SK-N-SH treated with all-trans-retinoic acid at 6 μM for 48 hours (cell line): ENCODE data around the gene VWA5A.

Source experiments
- ATAC-seq: fragments of 200-7000 bp; cut with Tn5 transposase; 3 replicates; pipeline ENCODE4 v1.9.1; 2020; ENCODE audit warnings: mild to moderate bottlenecking, moderate library complexity
- ARNTL ChIP-seq: fragments of 450-650 bp; formaldehyde crosslinking; IDR thresholded peaks from 2 replicates; pipeline ENCODE4 v1.5.0; 2020; ENCODE audit warnings: low read depth, mild to moderate bottlenecking, moderate library complexity, borderline replicate concordance
- BACH2 ChIP-seq: fragments of 250-450 bp; sonication (Bioruptor Pico); IDR thresholded peaks from 2 replicates; pipeline ENCODE4 v1.9.0; 2021; ENCODE audit warnings: mild to moderate bottlenecking, borderline replicate concordance
- CREB5 ChIP-seq: fragments of 250-450 bp; sonication (Bioruptor Pico); IDR thresholded peaks from 2 replicates; pipeline ENCODE4 v1.5.1; 2020; ENCODE audit warnings: low read depth, mild to moderate bottlenecking, moderate library complexity
- CSDC2 ChIP-seq: fragments of 250-450 bp; sonication (Bioruptor Pico); IDR thresholded peaks from 2 replicates; pipeline ENCODE4 v1.5.0; 2020; ENCODE audit warnings: mild to moderate bottlenecking, moderate library complexity
- ESRRG ChIP-seq: fragments of 250-450 bp; sonication (Bioruptor Pico); IDR thresholded peaks from 2 replicates; pipeline ENCODE4 v1.6.1; 2021; ENCODE audit warnings: mild to moderate bottlenecking
- GLIS3 ChIP-seq: fragments of 250-450 bp; sonication (Bioruptor Pico); IDR thresholded peaks from 2 replicates; pipeline ENCODE4 v1.5.0; 2020; ENCODE audit warnings: mild to moderate bottlenecking, moderate library complexity
- ISL1 ChIP-seq: fragments of 250-450 bp; sonication (Bioruptor Pico); IDR thresholded peaks from 2 replicates; pipeline ENCODE4 v2.1.2; 2022; ENCODE audit warnings: mild to moderate bottlenecking, moderate library complexity
- OSR1 ChIP-seq: fragments of 250-450 bp; sonication (Bioruptor Pico); IDR thresholded peaks from 2 replicates; pipeline ENCODE4 v1.8.0; 2022; ENCODE audit warnings: moderate library complexity, mild to moderate bottlenecking, inconsistent platforms
- PPARA ChIP-seq: fragments of 250-450 bp; sonication (Bioruptor Pico); IDR thresholded peaks from 2 replicates; pipeline ENCODE4 v1.5.0; 2020; ENCODE audit warnings: mild to moderate bottlenecking, borderline replicate concordance
- RARB ChIP-seq: fragments of 250-450 bp; sonication (Bioruptor Pico); IDR thresholded peaks from 2 replicates; pipeline ENCODE4 v1.8.0; 2021; ENCODE audit warnings: mild to moderate bottlenecking, moderate library complexity
- SNAI2 ChIP-seq: fragments of 250-450 bp; sonication (Bioruptor Pico); IDR thresholded peaks from 2 replicates; pipeline ENCODE4 v1.5.0; 2020; ENCODE audit warnings: mild to moderate bottlenecking, moderate library complexity
- TCF4 ChIP-seq: fragments of 250-450 bp; sonication (Bioruptor Pico); IDR thresholded peaks from 2 replicates; pipeline ENCODE4 v1.8.0; 2021; ENCODE audit warnings: mild to moderate bottlenecking, moderate library complexity, borderline replicate concordance
- TOX ChIP-seq: fragments of 250-450 bp; sonication (Bioruptor Pico); IDR thresholded peaks from 2 replicates; pipeline ENCODE4 v1.8.0; 2021; ENCODE audit warnings: mild to moderate bottlenecking, moderate library complexity, borderline replicate concordance
- TSHZ2 ChIP-seq: fragments of 250-450 bp; sonication (Bioruptor Pico); IDR thresholded peaks from 2 replicates; pipeline ENCODE4 v1.5.0; 2020; ENCODE audit warnings: mild to moderate bottlenecking, moderate library complexity
- ZC3H10 ChIP-seq: fragments of 250-450 bp; sonication (Bioruptor Pico); IDR thresholded peaks from 2 replicates; pipeline ENCODE4 v1.5.1; 2021; ENCODE audit warnings: mild to moderate bottlenecking, moderate library complexity
- ZFP3 ChIP-seq: fragments of 250-450 bp; sonication (Bioruptor Pico); IDR thresholded peaks from 2 replicates; pipeline ENCODE4 v1.5.0; 2020; ENCODE audit warnings: mild to moderate bottlenecking, moderate library complexity
- ZFP30 ChIP-seq: fragments of 450-650 bp; formaldehyde crosslinking; IDR thresholded peaks from 2 replicates; pipeline ENCODE4 v1.5.0; 2022; ENCODE audit warnings: mild to moderate bottlenecking, moderate library complexity
- ZNF565 ChIP-seq: fragments of 450-650 bp; formaldehyde crosslinking; conservative IDR thresholded peaks from 2 replicates; pipeline ENCODE4 v1.5.0; 2020; ENCODE audit warnings: low read depth, mild to moderate bottlenecking, moderate library complexity
- ZNF70 ChIP-seq: fragments of 450-650 bp; formaldehyde crosslinking; IDR thresholded peaks from 2 replicates; pipeline ENCODE4 v1.5.0; 2020; ENCODE audit warnings: mild to moderate bottlenecking, moderate library complexity
- ZNF8 ChIP-seq: fragments of 450-650 bp; formaldehyde crosslinking; IDR thresholded peaks from 2 replicates; pipeline ENCODE4 v1.5.0; 2020; ENCODE audit warnings: mild to moderate bottlenecking, moderate library complexity
- TF ChIP-seq, protein P1 (sequence below): fragments of 250-450 bp; sonication (Bioruptor Pico); IDR thresholded peaks from 2 replicates; pipeline ENCODE4 v1.5.1; 2021; ENCODE audit warnings: mild to moderate bottlenecking, moderate library complexity

VWA5A gene

GRCh38 chr11:124147951-124148350 lies 32.7 kb downstream of the VWA5A start:
- TF ChIP-seq ESRRG (CRISPR knock-in tag) (no peak), CREB5 (CRISPR knock-in tag) (no peak), TCF4 (CRISPR knock-in tag) (no peak), SNAI2 (CRISPR knock-in tag) (no peak), ZFP30 (CRISPR knock-in tag) (no peak), ZC3H10 (CRISPR knock-in tag) (no peak)
- TF ChIP-seq, protein P1, sequence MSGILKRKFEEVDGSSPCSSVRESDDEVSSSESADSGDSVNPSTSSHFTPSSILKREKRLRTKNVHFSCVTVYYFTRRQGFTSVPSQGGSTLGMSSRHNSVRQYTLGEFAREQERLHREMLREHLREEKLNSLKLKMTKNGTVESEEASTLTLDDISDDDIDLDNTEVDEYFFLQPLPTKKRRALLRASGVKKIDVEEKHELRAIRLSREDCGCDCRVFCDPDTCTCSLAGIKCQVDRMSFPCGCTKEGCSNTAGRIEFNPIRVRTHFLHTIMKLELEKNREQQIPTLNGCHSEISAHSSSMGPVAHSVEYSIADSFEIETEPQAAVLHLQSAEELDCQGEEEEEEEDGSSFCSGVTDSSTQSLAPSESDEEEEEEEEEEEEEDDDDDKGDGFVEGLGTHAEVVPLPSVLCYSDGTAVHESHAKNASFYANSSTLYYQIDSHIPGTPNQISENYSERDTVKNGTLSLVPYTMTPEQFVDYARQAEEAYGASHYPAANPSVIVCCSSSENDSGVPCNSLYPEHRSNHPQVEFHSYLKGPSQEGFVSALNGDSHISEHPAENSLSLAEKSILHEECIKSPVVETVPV (CRISPR knock-in tag): no peak
- TF ChIP-seq, all 23 proteins: peak for 0
- no peak for ATAC-seq

- no peak for ATAC-seq
These were observed 35.4 kb downstream of the VWA5A start for GRCh38 chr11:124150684-124151083.

GRCh38 chr11:124152770-124153407 lies 37.6 kb downstream of the VWA5A start:
- TF ChIP-seq CREB5 (CRISPR knock-in tag) (no peak), ZNF8 (CRISPR knock-in tag) (no peak), OSR1 (CRISPR knock-in tag) (no peak), ISL1 (CRISPR knock-in tag) (no peak)
- ATAC-seq: no peak

More at GRCh38 chr11:124150684-124151083, 35.4 kb downstream of the VWA5A start:
- TF ChIP-seq BACH2 (CRISPR knock-in tag) (no peak), ESRRG (CRISPR knock-in tag) (no peak), ZNF70 (no peak), ARNTL (no peak), PPARA (CRISPR knock-in tag) (no peak), TSHZ2 (CRISPR knock-in tag) (no peak), ISL1 (CRISPR knock-in tag) (no peak), ZFP3 (CRISPR knock-in tag) (no peak), TOX (CRISPR knock-in tag) (no peak), ZNF8 (CRISPR knock-in tag) (no peak), ZNF565 (no peak), RARB (CRISPR knock-in tag) (no peak), SNAI2 (CRISPR knock-in tag) (no peak), GLIS3 (CRISPR knock-in tag) (no peak), ZFP30 (CRISPR knock-in tag) (no peak), CREB5 (CRISPR knock-in tag) (no peak), CSDC2 (CRISPR knock-in tag) (no peak)
- TF ChIP-seq, protein P1 (CRISPR knock-in tag): no peak
